GM12878 (cell line): Measurements from ENCODE around the gene PRKAR2B. TPM values are rescaled to one million over a fixed set of nuclear protein-coding genes. Genes with fewer than 3 reads are reported as not detected.

ENCODE experiments used
- ATAC-seq: fragments of 200-7000 bp; cut with Tn5 transposase; 3 replicates; pipeline ENCODE4 v1.9.1; 2020; ENCODE audit warnings: mild to moderate bottlenecking, moderate library complexity
- BruUV-seq: library from RNA; stranded (reverse); fragments of 400-500 nt; replicated peaks from 2 replicates; lab custom pipeline; 2021; lab: Mats Ljungman, UMichigan
- CTCF ChIA-PET: fragments of 300-600 bp; sonication (Branson Sonifier 250); formaldehyde crosslinking; extraction: SDS; loops from one replicate; lab custom pipeline; 2021; ENCODE audit warnings: inconsistent platforms; lab: Yijun Ruan, JAX
- POLR2A ChIA-PET: fragments of 350-600 bp; formaldehyde crosslinking; extraction: SDS; loops from one replicate; lab custom pipeline; 2021; ENCODE audit warnings: inconsistent platforms; lab: Charles Lee
- RAD21 ChIA-PET: fragments of 300-600 bp; sonication (Branson Sonifier 250); formaldehyde crosslinking; loops from one replicate; lab custom pipeline; 2023; ENCODE audit warnings: antibody characterized with exemption; ENCODE audit not compliant: unreplicated experiment; lab: Charles Lee
- SMC1A ChIA-PET: fragments of 300-600 bp; sonication (Branson Sonifier 250); formaldehyde crosslinking; loops from one replicate; lab custom pipeline; 2023; ENCODE audit not compliant: unreplicated experiment, uncharacterized antibody; lab: Charles Lee
- DNase-seq: peaks from one replicate; pipeline ENCODE4 v3.0.0-alpha.2; 2011; ENCODE audit warnings: low read depth, low spot score
- FAIRE-seq: peaks from 3 replicates; lab custom pipeline; 2011; peaks lifted over from hg19 to GRCh38; lab: Jason Lieb, UNC
- H2AFZ ChIP-seq: 2 replicates; pipeline ENCODE4 v1.6.0; 2011; ENCODE audit warnings: low read depth, low read length, control low read depth; ENCODE audit not compliant: control insufficient read depth
- H3K27ac ChIP-seq: 2 replicates; pipeline ENCODE4 v1.5.1; 2011; ENCODE audit warnings: control low read depth; ENCODE audit not compliant: control insufficient read depth, insufficient read depth
- H3K27me3 ChIP-seq, 2 experiments: replicated peaks in 1 of 2; 2 replicates each; pipeline versions ENCODE4 v1.6.0 to v1.6.1; 2011; ENCODE audit warnings: low read length in 1 of 2; ENCODE audit not compliant: control insufficient read depth in 2 of 2, insufficient read depth in 2 of 2
- H3K36me3 ChIP-seq, 2 experiments: 2 replicates each; pipeline ENCODE4 v1.5.1; 2011; ENCODE audit warnings: low read length in 1 of 2; ENCODE audit not compliant: control insufficient read depth in 2 of 2, insufficient read depth in 2 of 2
- H3K4me1 ChIP-seq: 2 replicates; pipeline ENCODE4 v1.6.1; 2011; ENCODE audit warnings: mild to moderate bottlenecking, low read length, moderate library complexity, mixed read lengths; ENCODE audit not compliant: control insufficient read depth, insufficient read depth
- H3K4me2 ChIP-seq: 2 replicates; pipeline ENCODE4 v1.6.0; 2011; ENCODE audit warnings: control low read depth; ENCODE audit not compliant: control insufficient read depth, insufficient read depth
- H3K4me3 ChIP-seq: fragments of 200-600 bp; sonication (generic); 2 replicates; pipeline ENCODE4 v1.5.1; 2016
- H3K79me2 ChIP-seq: 2 replicates; pipeline ENCODE4 v1.6.0; 2011; ENCODE audit warnings: low read length; ENCODE audit not compliant: control insufficient read depth, insufficient read depth
- H3K9ac ChIP-seq: 2 replicates; pipeline ENCODE4 v1.8.0; 2011; ENCODE audit warnings: low read length, control low read depth, mixed read lengths; ENCODE audit not compliant: control insufficient read depth, insufficient read depth
- H3K9me3 ChIP-seq: replicated peaks from 3 replicates; pipeline ENCODE4 v1.5.1; 2011; ENCODE audit warnings: mild to moderate bottlenecking, low read length; ENCODE audit not compliant: control insufficient read depth, insufficient read depth
- H4K20me1 ChIP-seq: 2 replicates; pipeline ENCODE4 v1.6.0; 2011; ENCODE audit not compliant: control insufficient read depth, insufficient read depth
- DPF2 ChIP-seq: fragments of 450-650 bp; IDR thresholded peaks from 2 replicates; pipeline ENCODE4 v1.6.1; 2017; ENCODE audit warnings: mild to moderate bottlenecking
- FOXK2 ChIP-seq: fragments of 450-650 bp; IDR thresholded peaks from 2 replicates; pipeline ENCODE4 v1.6.1; 2017; ENCODE audit warnings: mild to moderate bottlenecking, moderate library complexity
- NFYA ChIP-seq: IDR thresholded peaks from 2 replicates; pipeline ENCODE4 v1.6.1; 2011; ENCODE audit warnings: low read depth, mild to moderate bottlenecking, low read length, improper control_type of control experiment, borderline replicate concordance
- PKNOX1 ChIP-seq: fragments of 450-650 bp; IDR thresholded peaks from 2 replicates; pipeline ENCODE4 v1.6.1; 2016; ENCODE audit warnings: mild to moderate bottlenecking
- SREBF2 ChIP-seq: IDR thresholded peaks from 2 replicates; pipeline ENCODE4 v1.6.1; 2012; ENCODE audit warnings: mild to moderate bottlenecking, low read length
- USF2 ChIP-seq: IDR thresholded peaks from 2 replicates; pipeline ENCODE4 v1.6.1; 2011; ENCODE audit warnings: low read depth, low read length, improper control_type of control experiment, borderline replicate concordance
- ZBTB40 ChIP-seq: fragments of 450-650 bp; IDR thresholded peaks from 2 replicates; pipeline ENCODE4 v1.6.1; 2016; ENCODE audit warnings: mild to moderate bottlenecking, moderate library complexity, borderline replicate concordance
- ZNF622 ChIP-seq: fragments of 450-650 bp; IDR thresholded peaks from 2 replicates; pipeline ENCODE4 v1.6.1; 2017; ENCODE audit warnings: mild to moderate bottlenecking, inconsistent platforms
- WGBS: methylation state at CpG from one replicate; pipeline ENCODE4 v1.1.6; 2016; ENCODE audit warnings: low lambda C conversion rate; ENCODE audit not compliant: insufficient replicate concordance, insufficient coverage; ENCODE audit errors: missing lambda C conversion rate; 5-methylcytosine and 5-hydroxymethylcytosine counted together
- in situ Hi-C: fragments of 300-500 bp; cut with MboI; formaldehyde crosslinking; loops from 9 replicates; pipeline ENCODE4 v1.14.3; 2018; ENCODE audit warnings: mixed read lengths
- intact Hi-C: fragments of 100-400 bp; cut with micrococcal nuclease; formaldehyde crosslinking; loops from one replicate; pipeline ENCODE4 v1.14.2; 2022; ENCODE audit not compliant: unreplicated experiment
- polyA plus RNA-seq, 11 experiments: library from polyadenylated mRNA; depleted of rRNA in 4 of 11; unstranded in 6 of 11; stranded (reverse) in 5 of 11; fragments of >200 nt; fragmentation: Nextera tagmentation in 4 of 11; fragmentation: Illumina TruSeq in 1 of 11; extraction: Ambion mirVana in 4 of 11; extraction: Trizol in 1 of 11; gene quantifications; 1 replicate in 1 of 11; 2 replicates in 10 of 11; pipeline versions ENCODE4 v1.2.1 to v1.2.3, GENCODE V29; 2011 to 2016; ENCODE audit warnings: inconsistent platforms in 2 of 11, missing spikeins in 2 of 11, low read depth in 1 of 11
- total RNA-seq, 4 experiments: library from RNA; depleted of rRNA in 3 of 4; stranded (reverse); fragments of >200 nt in 3 of 4; fragmentation: Illumina TruSeq in 1 of 4; extraction: Trizol in 1 of 4; gene quantifications; 2 replicates each; pipeline versions ENCODE4 v1.2.1 to v1.2.3, GENCODE V29; 2013 to 2021

Gene PRKAR2B
- total and polyA plus RNA-seq, 10 of the 15 experiments (the other 5 are each of a cell fraction or from before 2014, with no cell fraction given), result 0.01 to 0.18 (median 0.04) TPM; not detected in 4

- TF ChIP-seq ZBTB40 (no peak), SREBF2 (no peak)
Observed at GRCh38 chr7:107075863-107076574, 31.5 kb downstream of the PRKAR2B start (continued).

- ChIA-PET SMC1A (interaction anchor here (1.6 kb wide), 1 partner anchor 70 kb away, joined by 3 read pairs; no protein-coding TSS in a partner anchor), CTCF (no interaction called here), POLR2A (no interaction called here), RAD21 (no interaction called here)
- WGBS, result 65% methylated on average over 8 of the region's 8 CpGs
- Histone ChIP-seq H3K27me3 (no peaks in the 10 kb centered on the region), H3K27ac (no peak overlapping the region), H3K4me1 (no peaks in the 10 kb centered on the region), H3K9me3 (no peaks in the 10 kb centered on the region), H3K79me2 (no peaks in the 10 kb centered on the region), H3K4me2 (no peak overlapping the region), H2AFZ (no peak overlapping the region), H3K36me3 (no peaks in the 10 kb centered on the region), H4K20me1 (no peaks in the 10 kb centered on the region), H3K4me3 (no peak overlapping the region), H3K9ac (no peak overlapping the region)
- intact Hi-C loops (no loop called here), in situ Hi-C loops (no loop called here)
- ATAC-seq, result no peak
- no TSS peak for BruUV-seq
- TF ChIP-seq FOXK2, result no peak
- TF ChIP-seq PKNOX1, result no peak
- TF ChIP-seq ZNF622, result no peak
- no peak for TF ChIP-seq NFYA
- TF ChIP-seq DPF2, result no peak
- no peak for TF ChIP-seq USF2
- no peak for DNase-seq
- FAIRE-seq, result no peak
Observed at GRCh38 chr7:107076781-107077698, 32.5 kb downstream of the PRKAR2B start.
